Fibroblast of skin of right biceps (primary cell): ENCODE results near the gene GLB1L2.
A peak's percentile ranks its signal among the peaks of the same experiment; 100 is the strongest.

Experiments
- DNase-seq: peaks from one replicate; pipeline ENCODE4 v3.0.0-alpha.2; 2013

GLB1L2 gene

GRCh38 chr11:134407321-134407828 is 75.6 kb downstream of the GLB1L2 start:
- DNase-seq: no peak

GRCh38 chr11:134407923-134408322 is 76.1 kb downstream of the GLB1L2 start:
- DNase-seq: no peak

- DNase-seq: no peak
These were observed 78.0 kb downstream of the GLB1L2 start for GRCh38 chr11:134409552-134410429.

GRCh38 chr11:134410766-134411165 is 79.0 kb downstream of the GLB1L2 start:
- DNase-seq: no peak

- no peak for DNase-seq
These were observed 80.6 kb downstream of the GLB1L2 start, which contains the start of gene B3GAT1 for GRCh38 chr11:134412203-134413042. Gene B3GAT1 (minus strand): TSS chr11:134412242. CDS start chr11:134387659, 24,583 bp downstream.

GRCh38 chr11:134413043-134413825 is 81.4 kb downstream of the GLB1L2 start:
- no peak for DNase-seq

- DNase-seq: no peak
These were observed 82.3 kb downstream of the GLB1L2 start for GRCh38 chr11:134413826-134414731.

GRCh38 chr11:134414766-134415765 is 83.3 kb downstream of the GLB1L2 start:
- DNase-seq: no peak

- no peak for DNase-seq
These were observed 84.9 kb downstream of the GLB1L2 start for GRCh38 chr11:134416726-134417125.

GRCh38 chr11:134417871-134418840 is 86.4 kb downstream of the GLB1L2 start:
- peak; percentile 23 for DNase-seq

GRCh38 chr11:134423106-134423505 is 91.3 kb downstream of the GLB1L2 start:
- DNase-seq: no peak

GRCh38 chr11:134425413-134425812 is 93.6 kb downstream of the GLB1L2 start:
- no peak for DNase-seq
